Measurements from ENCODE around the gene CAMKMT. TPM values are rescaled to one million over a fixed set of nuclear protein-coding genes. Genes with fewer than 3 reads are reported as not detected.

The CAMKMT gene
- total RNA-seq, 3 donors from 2014 or later (not counting 1 experiment from before 2014, with no cell fraction given): 18.1 to 25.0 (median 20.6) TPM

GRCh38 chr2:44578471-44579093 is 216.8 kb downstream of the CAMKMT start:
- no peaks in the 10 kb centered on the region for H3K9me3 Mint-ChIP-seq
- H3K9me3 ChIP-seq (ENCODE audit: control insufficient read depth, insufficient read depth, low read length): no peaks in the 10 kb centered on the region
- DNase-seq (peak in 1 of 2 donors; percentile 3), ATAC-seq (no peak)
- no peaks in the 10 kb centered on the region for H3K36me3 ChIP-seq (ENCODE audit: control insufficient read depth, insufficient read depth, low read length)
- H3K4me1 Mint-ChIP-seq: peaks cover 5 to 22% of the 10 kb centered on the region in 2 donors
- no peak overlapping the region for H3K27ac Mint-ChIP-seq
- intact Hi-C loops (cut with micrococcal nuclease): no loop called here
- H3K27ac ChIP-seq (ENCODE audit: low read length): no peak overlapping the region
- 15% methylated on average over 2 of the region's 2 CpGs for whole genome bisulfite sequencing (ENCODE audit: insufficient coverage)
- no peaks in the 10 kb centered on the region for H3K27me3 ChIP-seq (ENCODE audit: control insufficient read depth, insufficient read depth, low read length)
- H3K4me1 ChIP-seq (ENCODE audit: control insufficient read depth, insufficient read depth, low read length): no peaks in the 10 kb centered on the region
- no peaks in the 10 kb centered on the region for H3K27me3 Mint-ChIP-seq (ENCODE audit: low read depth in 2 of 2)
- H3K36me3 Mint-ChIP-seq: no peaks in the 10 kb centered on the region
- no peak overlapping the region for H3K4me3 ChIP-seq (ENCODE audit: low read length)
- TF ChIP-seq CTCF (IDR thresholded peaks at IDR 0.05): no peak
- H3K4me3 Mint-ChIP-seq: no peak overlapping the region

GRCh38 chr2:44579115-44579836 is 217.5 kb downstream of the CAMKMT start:
- no peaks in the 10 kb centered on the region for H3K27me3 Mint-ChIP-seq (ENCODE audit: low read depth in 2 of 2)
- DNase-seq: no peak
- no peaks in the 10 kb centered on the region for H3K36me3 ChIP-seq (ENCODE audit: control insufficient read depth, insufficient read depth, low read length)
- peaks cover 5 to 22% of the 10 kb centered on the region in 2 donors for H3K4me1 Mint-ChIP-seq
- WGBS (ENCODE audit: insufficient coverage): 91% methylated on average over 6 of the region's 6 CpGs
- no peaks in the 10 kb centered on the region for H3K9me3 ChIP-seq (ENCODE audit: control insufficient read depth, insufficient read depth, low read length)
- intact Hi-C loops (cut with micrococcal nuclease): no loop called here
- no peak for TF ChIP-seq CTCF (IDR thresholded peaks at IDR 0.05)
- no peak overlapping the region for H3K27ac ChIP-seq (ENCODE audit: low read length)
- no peak overlapping the region for H3K4me3 Mint-ChIP-seq
- no peak overlapping the region for H3K27ac Mint-ChIP-seq
- ATAC-seq: no peak
- H3K27me3 ChIP-seq (ENCODE audit: control insufficient read depth, insufficient read depth, low read length): no peaks in the 10 kb centered on the region
- H3K9me3 Mint-ChIP-seq: no peaks in the 10 kb centered on the region
- no peaks in the 10 kb centered on the region for H3K36me3 Mint-ChIP-seq
- no peaks in the 10 kb centered on the region for H3K4me1 ChIP-seq (ENCODE audit: control insufficient read depth, insufficient read depth, low read length)
- no peak overlapping the region for H3K4me3 ChIP-seq (ENCODE audit: low read length)

GRCh38 chr2:44579837-44580230 is 218.1 kb downstream of the CAMKMT start:
- Mint-ChIP-seq H3K36me3 (no peaks in the 10 kb centered on the region), H3K4me1 (peaks cover 5 to 22% of the 10 kb centered on the region in 2 donors), H3K27ac (no peak overlapping the region), H3K4me3 (no peak overlapping the region), H3K9me3 (no peaks in the 10 kb centered on the region), H3K27me3 (ENCODE audit: low read depth in 2 of 2) (no peaks in the 10 kb centered on the region)
- H3K27me3 ChIP-seq (ENCODE audit: control insufficient read depth, insufficient read depth, low read length): no peaks in the 10 kb centered on the region
- H3K4me1 ChIP-seq (ENCODE audit: control insufficient read depth, insufficient read depth, low read length): no peaks in the 10 kb centered on the region
- H3K27ac ChIP-seq (ENCODE audit: low read length): no peak overlapping the region
- TF ChIP-seq CTCF (IDR thresholded peaks at IDR 0.05): no peak
- 100% methylated on average over 2 of the region's 2 CpGs for WGBS (ENCODE audit: insufficient coverage)
- DNase-seq (no peak), ATAC-seq (no peak)
- no peaks in the 10 kb centered on the region for H3K36me3 ChIP-seq (ENCODE audit: control insufficient read depth, insufficient read depth, low read length)
- no peak overlapping the region for H3K4me3 ChIP-seq (ENCODE audit: low read length)
- H3K9me3 ChIP-seq (ENCODE audit: control insufficient read depth, insufficient read depth, low read length): no peaks in the 10 kb centered on the region
- intact Hi-C loops (cut with micrococcal nuclease): no loop called here
